GM19238 (cell line): ENCODE data around the gene DNHD1.
A peak's percentile ranks its signal among the peaks of the same experiment; 100 is the strongest.

Experiments used
- DNase-seq: peaks from one replicate; pipeline ENCODE4 v3.0.0; 2011; ENCODE audit warnings: low spot score; ENCODE audit not compliant: insufficient read length

The DNHD1 gene, protein sequence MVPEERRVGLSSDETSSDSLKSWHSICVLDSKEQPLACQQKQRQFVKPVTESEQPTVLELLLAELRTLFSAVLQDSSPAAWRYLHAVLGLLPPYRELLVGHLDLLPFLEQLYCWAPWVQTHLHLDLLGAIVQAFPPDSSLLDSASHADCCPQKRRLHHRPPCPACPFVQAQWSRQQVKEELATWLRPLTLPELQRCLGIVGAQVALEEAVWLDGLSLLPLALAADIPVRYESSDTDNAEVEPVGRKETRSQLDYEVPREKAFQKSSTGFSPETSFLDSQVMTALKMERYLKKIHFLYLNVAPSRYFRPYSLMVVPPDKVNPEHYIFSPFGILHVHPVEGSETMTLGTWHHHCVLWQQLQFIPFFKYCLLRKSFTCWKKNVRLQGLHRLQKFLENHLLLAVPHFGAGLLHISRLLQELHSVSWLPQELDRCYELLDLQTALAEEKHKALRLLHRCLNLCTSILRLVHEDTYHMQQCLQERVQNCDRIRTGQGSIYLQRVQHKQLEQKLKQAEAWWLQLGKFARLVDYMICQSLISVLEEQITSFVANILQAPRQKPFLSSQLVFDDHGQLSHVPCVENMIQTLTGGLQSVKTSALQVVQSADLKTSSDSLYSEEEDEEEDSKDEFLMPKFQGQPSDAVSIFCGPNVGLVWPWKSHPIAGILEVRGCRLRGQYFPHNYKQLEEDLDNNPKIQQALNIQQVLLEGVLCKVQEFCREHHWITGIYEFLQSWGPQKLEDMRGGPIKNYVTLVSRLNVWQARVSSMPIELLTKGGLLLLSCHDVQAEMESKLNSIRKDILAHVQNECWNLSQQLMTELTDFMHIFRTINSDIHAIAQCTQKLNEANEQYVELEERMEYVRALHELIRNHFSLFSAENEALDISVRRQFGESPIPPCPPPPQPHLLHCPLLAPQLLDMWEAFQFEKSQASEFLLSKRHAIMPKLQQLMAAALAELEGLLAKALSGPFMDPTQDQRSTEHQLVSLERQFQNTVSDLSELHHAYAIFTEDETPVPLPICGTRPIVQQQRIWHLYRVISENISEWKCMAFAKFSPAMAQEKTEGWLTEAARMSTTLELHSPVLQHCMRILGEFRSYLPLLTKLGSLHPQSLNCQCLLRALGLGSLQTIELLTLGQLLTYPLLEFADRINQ (N-terminal part only)

DNA sequence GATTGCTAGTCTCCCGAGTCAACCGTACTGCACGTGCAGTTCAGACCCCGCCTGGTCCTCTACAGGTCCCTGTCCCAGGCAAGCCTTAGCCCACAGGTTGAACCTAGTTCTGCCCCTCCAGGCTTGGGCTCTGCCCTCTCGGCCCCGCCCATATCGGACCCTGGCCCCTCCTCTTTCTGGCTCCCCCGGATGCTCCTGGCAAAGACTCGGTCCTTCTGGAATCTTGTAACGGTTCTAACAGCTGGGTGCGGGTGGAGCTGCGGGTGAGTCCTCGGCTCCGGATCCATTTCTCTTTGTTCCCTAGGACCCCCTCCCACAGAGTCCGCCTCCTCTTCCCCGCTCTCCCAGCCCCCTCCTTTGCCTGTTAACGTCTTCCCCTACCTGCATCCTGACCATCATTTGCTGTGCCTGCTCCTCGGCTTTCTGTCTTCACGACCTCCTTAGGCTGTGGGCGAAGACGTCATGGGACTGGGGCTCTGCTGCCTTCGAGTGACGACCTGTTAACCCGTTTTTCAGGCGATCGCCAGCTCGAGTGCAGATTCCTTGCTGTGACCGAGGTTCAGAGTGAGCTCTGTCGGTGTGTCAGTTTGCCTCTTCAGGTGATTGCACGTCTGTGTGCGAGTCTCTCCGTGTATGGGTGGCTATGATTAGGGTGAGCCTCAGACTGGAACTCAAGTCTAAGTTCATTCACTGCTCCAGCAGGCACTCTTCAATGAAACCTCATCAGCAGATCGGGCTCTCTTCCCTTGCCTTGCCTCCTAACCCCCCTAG lies at the start of gene DNHD1:
Gene DNHD1, plus strand, starts transcription at position 212 of the 771 bp plus-strand sequence. CDS start 936 bp downstream, outside the sequence.
- DNase-seq = no peak

DNA sequence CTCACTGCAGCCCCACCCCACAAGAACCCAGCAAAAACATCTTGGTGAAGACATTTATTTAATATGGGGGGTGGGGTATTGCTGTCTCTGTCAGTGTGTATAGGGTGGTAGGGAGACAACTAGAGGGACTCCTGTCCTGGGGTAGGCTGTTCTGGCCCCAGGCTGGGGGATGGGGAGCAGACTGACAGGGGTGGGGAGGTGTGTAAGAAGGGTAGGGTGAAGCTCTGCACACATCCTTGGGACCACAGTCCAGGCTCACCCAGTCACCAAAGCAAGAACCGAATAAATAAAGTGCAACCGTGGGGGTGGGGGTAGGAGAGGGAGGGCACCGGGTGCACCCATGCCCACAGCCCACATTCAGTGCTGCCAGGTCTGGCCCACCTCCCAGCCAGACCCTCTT lies 48.5 kb upstream of the DNHD1 start:
- DNase-seq = no peak

DNA sequence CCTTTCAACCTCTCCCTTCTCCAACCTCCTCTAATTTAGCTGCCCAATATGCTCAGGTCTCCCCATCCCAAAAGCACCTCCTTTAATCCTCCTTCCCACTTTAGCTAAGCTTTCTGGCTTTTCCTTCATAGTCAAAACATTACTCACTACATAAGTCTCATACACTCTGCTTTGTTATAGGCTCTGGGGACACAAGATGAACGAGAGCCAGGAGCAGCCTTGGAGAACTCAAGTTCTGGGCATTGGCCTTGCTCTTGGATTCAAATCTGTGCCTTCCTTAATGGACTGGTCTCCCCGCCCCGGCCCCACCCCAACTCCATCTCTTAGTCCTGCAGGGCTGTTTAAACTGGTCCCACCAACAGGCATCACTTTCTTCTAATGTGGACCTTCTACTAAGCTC lies 44.9 kb upstream of the DNHD1 start:
- no peak for DNase-seq

DNA sequence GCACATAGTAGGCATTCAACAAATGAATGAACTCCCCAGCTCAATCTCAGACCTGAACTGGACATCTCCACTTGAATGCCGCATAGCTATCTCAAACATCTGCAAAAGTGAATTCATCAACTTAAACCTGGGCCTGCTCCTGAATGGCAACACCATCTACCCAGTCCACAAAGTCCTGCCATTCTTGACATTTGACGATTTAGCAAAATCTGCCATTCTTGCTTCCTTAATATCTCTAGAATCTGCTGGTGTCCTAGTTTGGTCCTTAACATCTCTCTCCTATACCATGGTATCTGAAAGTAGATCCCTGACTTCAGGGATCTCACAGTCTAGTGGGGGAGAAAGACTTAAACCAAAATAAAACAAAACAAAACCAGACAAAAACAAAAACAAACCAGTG lies 43.9 kb upstream of the DNHD1 start:
- DNase-seq = no peak

DNA sequence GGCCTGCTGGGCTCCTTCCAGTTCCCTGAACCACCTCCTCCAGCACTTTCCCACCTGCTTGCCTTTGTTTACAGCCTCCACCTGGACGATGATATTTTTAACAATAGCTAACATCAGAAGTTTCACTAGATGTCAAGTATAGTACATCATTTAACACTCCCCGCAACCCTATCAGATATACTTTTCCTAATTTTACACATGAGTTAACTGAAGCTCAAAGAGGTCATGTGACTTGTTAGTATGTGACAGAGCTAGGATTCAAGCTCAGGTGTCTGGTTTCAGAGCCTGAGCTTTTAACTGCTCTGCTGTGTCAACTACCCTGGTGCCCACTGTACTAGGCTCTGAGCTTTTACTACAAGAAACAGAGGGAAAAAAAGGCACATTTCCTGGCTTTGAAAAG lies 42.0 kb upstream of the DNHD1 start:
- no peak for DNase-seq

DNA sequence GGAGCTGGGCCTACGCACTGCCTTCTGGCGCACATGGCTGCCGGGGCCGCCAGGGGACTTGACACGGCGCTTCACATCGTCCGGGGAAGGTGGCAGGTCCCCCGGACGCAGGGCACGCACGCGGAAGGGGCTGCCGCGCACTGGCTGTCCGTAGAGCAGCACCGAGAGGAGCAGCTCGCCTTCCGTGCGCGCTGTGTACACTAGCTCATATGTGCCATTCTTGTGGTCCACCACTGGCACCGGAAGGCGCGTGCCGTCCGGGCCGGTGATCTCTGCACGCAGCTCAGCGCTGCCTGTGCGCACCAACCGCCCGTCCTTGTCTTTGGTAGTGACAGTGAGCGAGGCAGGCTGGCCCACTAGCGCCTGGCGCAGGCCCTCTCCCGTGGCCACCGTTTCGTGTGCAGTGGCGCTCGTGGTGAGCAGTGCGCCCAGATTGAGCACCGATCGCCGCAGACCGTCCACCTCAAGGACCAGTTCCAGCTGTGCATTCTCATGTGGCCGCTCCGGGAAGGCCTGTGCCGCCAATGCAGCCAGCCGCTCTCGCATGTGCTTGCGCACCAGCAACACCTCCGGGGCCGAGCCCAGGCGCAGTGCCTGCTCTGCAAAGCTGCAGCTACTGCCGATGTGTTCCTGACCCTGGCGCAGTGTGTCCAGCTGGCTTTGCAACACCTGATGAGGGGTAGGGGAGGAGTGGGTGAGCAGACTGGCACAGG lies 40.6 kb upstream of the DNHD1 start:
- DNase-seq = no peak

DNA sequence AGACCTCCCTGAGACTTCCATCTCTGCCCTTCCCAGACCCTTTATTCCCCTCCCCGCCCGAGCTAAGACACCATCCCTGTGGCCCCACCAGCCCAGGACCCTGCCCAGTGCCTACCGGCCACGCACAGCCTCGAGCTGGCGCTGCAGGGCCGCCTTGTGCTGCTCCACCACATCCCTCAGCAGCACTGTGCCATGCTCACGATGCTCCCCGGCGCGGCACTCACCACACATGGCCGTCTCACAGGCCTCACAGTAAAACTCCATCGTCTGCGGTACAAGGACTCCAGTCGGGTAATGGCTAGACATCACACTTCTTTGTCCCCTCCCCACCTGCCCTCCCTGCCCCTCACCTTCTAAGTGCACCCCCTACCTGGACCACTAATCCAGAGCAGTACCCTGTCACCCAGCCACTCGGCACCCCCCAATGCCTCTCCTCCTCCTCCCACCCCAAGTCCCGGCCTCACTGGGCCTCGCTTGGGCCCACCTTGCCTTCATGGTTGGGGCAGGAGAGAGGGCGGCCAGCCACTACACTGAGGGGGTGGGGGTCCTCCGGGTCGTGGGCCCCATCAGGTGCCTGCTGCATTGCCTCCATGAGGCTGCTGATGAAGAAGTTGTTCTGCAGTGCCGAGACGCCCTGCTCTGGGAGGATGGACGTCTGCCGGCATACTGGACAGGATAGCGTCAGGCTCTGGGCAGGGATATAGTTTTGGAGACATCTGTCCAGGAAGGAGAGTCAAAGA lies 39.3 kb upstream of the DNHD1 start:
- no peak for DNase-seq

DNA sequence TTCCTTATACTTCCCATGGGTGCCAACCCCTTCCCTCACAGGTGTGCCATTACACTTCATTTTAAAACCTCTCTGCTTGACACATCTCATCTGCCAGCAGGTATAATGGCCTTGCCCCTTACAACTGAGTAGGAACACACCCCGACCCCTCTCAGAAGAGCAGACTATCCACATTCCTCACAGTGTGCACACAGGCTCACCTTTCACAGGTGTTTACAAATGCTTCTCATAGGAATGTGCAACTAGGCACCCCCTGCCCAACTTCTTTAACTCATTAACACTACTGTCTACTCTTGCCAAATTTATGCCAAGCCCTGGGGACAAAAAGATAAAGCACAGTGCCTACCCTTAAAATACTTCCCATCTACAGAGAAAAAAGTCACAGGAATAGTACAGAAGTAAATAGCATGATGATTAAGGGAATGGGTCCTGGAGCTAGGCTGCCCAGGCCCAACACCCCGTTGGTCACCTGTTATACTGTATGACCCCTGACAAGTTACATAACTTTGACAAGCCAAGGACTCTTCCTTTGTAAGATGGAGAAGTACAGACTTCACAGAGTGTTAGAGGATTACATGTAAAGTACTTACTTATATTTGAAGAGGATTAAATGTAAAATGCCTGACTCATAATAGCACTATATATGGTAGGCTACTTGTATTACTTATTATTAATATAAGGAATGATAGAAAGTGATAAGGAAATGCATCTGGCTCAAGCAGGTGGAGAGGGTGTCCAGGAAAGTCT lies 38.6 kb upstream of the DNHD1 start:
- DNase-seq = no peak

DNA sequence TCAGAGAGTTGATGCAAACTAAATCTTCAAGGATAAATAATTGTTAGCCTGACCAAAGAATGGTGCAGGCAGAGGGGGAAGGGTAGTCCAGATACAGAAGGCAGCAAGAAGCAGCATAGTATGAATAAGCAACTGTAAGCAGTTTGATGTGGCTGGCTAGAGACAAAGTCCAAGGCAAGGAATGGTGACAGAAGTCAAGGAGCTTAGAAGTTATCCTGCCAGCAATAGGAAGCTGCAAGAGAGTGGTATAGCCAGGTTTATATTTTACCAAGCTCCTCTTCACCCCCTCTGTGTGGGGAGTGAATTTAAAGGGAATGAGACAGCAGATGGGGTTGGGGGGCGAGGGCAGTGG lies 38.0 kb upstream of the DNHD1 start:
- DNase-seq = no peak

DNA sequence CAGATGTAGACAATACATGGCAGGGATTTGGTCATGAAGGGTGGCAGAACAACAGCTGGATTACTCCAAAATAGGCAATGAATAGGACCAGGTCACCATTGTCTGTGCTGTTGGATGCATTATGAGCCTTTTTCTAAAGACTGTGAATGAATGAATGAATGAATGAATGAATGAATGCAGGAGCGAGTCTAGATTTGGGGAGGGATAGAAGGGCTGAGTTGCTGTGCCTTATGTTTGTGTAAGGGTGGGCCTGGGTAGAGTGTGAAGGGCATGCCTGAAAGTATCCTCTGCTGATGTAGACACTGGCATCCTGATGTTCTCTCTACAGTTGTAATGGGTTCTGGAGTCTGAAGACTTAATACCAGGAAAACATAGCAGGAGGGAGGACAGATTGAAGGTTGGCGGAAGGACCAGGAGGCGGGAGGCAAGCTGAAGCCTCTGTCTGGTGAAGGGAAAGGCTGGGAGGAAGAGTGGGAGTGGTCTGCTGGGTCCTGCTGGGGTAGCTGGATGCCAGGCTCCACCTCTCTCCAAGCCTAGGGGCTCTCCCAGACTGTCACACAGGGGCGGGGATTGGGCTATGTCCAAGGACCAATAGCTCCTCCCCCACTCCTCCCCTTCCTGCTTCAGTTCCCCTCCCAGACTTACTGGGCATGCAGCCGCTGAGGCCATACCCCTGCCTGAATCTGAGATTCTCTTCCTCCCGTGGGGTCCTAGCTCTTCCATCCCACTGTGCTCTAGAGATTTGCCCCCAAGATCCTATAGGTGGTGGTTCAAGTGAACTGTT lies 28.2 kb upstream of the DNHD1 start:
- DNase-seq = peak; percentile 75

DNA sequence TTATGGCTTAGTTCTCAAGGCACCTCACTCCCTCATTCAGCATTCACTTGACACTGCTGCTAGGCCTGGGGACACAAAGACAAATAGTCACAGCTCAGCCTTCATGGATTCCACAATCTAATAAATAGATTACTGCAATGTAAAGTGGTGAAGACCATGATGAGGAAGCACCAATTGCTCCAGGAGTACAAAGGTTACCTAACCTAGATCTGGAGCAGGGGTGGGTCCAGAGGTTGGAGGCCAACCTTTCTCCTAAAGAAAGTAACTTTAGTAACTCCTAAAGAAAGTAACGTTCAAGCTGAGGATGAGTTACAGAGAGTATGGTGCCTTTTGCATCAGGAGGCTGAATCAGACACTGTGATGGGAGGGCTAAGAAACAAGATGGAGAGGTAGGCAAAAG lies 27.5 kb upstream of the DNHD1 start:
- DNase-seq = no peak

DNA sequence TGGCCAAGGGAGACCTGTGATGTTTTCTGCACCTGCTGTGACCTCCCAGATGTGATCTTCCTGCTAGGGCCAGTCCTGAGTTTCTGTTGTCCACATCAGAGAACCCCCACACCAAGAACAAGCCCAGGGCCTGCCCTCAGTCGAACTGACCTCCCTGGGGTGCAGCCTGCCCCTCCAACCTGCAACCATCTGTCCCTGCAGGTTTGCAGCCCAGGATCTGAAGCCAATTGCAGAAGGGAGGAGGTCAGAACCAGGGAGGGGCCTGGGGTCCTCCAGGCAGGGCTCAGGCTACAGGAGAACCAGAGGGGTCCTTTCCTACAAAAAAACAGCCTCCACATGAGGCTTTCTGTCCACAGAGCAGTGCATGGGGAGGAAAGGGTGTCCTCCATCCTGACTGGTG lies 24.1 kb upstream of the DNHD1 start:
- no peak for DNase-seq

DNA sequence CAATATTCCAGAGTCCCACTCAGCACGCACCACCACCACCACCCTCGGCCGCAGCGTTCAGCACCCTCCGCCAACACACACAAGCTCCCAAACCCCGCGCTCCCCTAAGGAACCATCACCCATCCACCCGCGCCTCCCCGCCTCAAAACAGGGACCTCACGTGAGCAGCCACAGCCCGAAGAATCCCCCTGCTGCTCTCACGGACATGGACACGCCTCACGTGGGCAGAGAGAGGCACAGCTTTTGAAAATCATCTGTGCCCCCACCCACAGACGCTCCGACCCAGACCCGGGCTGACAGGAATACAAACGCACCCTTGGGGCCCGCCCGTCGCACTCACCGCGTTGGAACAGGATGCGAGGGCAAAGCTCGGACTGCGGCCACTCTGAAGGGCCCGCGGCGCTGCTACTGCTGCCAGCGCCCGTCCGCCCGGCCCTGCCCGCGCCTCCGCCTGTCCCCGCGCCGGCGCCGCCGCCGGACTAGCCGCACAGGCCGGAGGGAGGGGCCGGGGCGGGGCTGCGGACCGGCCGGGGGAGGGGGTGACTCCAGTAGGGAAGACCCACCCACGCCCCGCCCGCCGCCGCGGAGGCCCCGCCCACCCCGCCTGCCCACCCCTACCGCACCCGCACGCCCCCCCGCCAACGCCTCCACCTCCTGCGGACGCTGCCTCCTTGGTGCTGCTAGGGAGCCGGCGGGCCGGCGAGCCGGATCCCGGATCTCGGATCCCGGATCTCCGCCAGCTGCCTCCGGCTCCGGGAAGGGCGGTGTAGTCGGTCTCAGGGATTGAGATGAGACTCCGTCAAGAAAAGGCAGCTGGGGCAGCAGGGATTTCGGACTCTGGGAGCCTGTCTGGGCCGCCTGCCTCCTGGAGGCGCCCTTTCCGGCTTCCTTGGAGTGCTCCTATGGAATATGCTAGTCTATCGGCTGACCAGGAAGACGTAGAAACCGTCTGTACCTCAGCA lies 23.3 kb upstream of the DNHD1 start, which contains the start of gene TRIM3:
Gene TRIM3, minus strand, starts transcription at position 491 of the 962 bp plus-strand sequence. CDS start 8,246 bp downstream, outside the sequence.
- DNase-seq = peak; percentile 82

DNA sequence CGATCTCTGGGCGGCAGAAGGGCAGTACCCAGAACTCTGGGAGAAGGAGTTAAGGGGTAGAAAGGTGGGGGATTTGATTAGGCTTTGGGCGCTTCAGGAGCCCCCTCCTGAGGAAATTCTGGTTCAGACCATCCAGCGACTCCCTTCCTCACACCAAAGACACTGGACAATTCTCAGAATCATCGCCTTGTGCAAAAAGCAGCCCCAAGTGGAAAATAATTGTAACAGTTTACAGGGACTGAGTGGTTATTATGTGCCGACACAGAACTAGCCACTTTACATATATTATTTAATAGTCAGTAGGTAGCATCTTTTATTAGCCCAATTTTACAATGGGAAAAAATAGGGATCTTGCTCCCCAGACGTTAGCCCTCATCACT lies 22.7 kb upstream of the DNHD1 start:
- DNase-seq = no peak

DNA sequence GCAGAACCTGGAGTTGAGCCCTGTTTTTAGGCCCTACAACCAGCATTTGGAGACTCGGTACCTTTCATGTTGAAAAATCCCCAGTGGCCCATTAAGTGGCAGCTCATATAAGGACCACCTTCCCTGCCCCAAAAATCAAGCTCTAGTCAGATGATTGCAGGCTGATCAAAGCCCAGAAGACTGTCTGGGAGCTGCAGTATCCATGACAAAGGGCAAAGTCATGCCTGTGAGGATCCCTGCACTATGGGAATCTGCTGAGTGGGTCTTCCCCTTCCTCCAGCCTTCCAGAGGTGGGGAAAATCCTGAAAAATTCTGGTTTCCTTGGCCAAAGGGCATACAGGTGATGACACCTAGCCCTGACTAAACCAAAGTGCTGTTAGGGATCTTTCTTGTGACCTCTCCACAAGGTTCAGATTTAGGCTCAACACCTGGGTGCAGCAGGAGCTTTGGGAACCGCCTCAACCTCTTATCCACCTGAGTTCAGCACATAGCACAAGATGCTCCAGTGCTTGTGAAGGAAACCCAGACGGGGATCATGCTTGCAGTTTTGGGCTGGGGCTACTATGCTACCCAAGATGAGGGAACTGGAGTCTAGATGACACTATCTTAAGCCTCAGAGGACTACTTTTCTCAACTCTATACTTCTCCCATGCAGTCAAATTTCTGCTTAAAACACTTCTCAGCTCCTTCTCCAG lies 22.1 kb upstream of the DNHD1 start:
- DNase-seq = no peak

DNA sequence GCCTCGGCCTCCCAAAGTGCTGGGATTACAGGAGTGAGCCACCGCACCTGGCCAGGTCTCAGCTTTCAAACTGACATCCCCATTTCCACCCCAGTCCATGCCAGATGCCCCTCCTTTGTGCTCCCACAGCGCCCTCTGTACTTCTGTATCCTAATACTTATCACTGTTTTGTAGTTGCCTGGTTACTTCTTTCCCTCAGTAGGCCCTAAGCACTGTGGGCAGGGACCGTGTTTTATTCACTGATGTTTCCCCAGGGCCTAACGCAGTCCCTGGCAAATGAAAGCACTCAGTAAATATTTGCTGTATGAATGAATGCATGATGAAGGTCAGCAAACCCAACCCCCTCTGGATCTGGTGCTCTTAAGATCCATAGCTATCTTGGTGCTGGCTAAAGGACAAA lies 21.1 kb upstream of the DNHD1 start:
- no peak for DNase-seq

DNA sequence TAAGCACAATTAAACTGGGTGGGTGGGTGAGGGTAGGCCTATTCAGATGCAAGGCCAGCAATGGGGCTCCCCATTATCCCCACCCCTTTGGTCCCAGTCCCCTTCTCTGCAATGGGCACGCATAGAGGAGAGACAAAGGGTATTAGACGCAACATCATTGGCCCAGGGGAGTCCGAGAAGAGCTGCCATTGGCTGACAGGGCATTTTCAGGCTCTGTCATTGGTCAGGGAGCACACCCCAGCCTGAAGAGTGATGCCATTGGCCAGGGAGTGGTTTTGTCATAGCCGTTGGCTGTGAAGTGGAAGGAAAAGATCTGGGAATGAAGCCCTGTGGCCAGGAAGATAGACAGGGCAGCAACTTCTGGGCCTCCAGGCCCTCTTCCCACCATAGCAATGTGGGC lies 20.5 kb upstream of the DNHD1 start:
- DNase-seq = no peak
